Peyer's patch (tissue), 4 donors: ENCODE data around the gene ITGAV. TPM values are rescaled to one million over a fixed set of nuclear protein-coding genes. Genes with fewer than 3 reads are reported as not detected.

ENCODE experiments used
- DNase-seq, 3 donors: peaks; one replicate each; pipeline ENCODE4 v3.0.0-alpha.2; 2017 to 2019
- H3K27ac ChIP-seq, 4 donors: fragments of 200-600 bp; sonication (generic); one replicate each; pipeline ENCODE4 v1.5.1; 2016 to 2019
- H3K27me3 ChIP-seq, 2 donors: fragments of 200-600 bp; sonication (generic); one replicate each; pipeline ENCODE4 v1.5.1; 2019
- H3K36me3 ChIP-seq, 3 donors: fragments of 200-600 bp; sonication (generic); one replicate each; pipeline ENCODE4 v1.5.1; 2016 to 2019
- H3K4me1 ChIP-seq, 4 donors: fragments of 200-600 bp; sonication (generic); one replicate each; pipeline ENCODE4 v1.5.1; 2016 to 2019
- H3K4me3 ChIP-seq, 4 donors: fragments of 200-600 bp; sonication (generic); 1 replicate in 3 of 4; 2 replicates in 1 of 4; pipeline ENCODE4 v1.5.1; 2016 to 2019; ENCODE audit warnings: mild to moderate bottlenecking in 1 of 4
- H3K9me3 ChIP-seq, 4 donors: fragments of 200-600 bp; sonication (generic); one replicate each; pipeline ENCODE4 v1.5.1; 2016 to 2019; ENCODE audit warnings: mild to moderate bottlenecking in 1 of 4
- CTCF ChIP-seq, 6 experiments: fragments of 450-650 bp in 4 of 6; fragments of 200-600 bp in 2 of 6; sonication (generic) in 1 of 6; IDR thresholded peaks; one replicate each; pipeline ENCODE4 v1.5.1; 2017 to 2019; ENCODE audit warnings: antibody characterized with exemption in 6 of 6, mild to moderate bottlenecking in 3 of 6, moderate library complexity in 1 of 6
- POLR2A ChIP-seq, 2 donors: fragments of 450-650 bp; IDR thresholded peaks; one replicate each; pipeline ENCODE4 v1.5.1; 2017; ENCODE audit warnings: antibody characterized with exemption in 2 of 2, mild to moderate bottlenecking in 2 of 2, moderate library complexity in 2 of 2
- total RNA-seq, 4 donors: library from RNA; depleted of rRNA; stranded (reverse); fragments of >200 nt; gene quantifications; one replicate each; pipeline ENCODE4 v1.1.0, GENCODE V29; 2016

Gene ITGAV
- total RNA-seq, 4 donors from 2014 or later, result 28.1 to 35.9 (median 31.2) TPM

DNA sequence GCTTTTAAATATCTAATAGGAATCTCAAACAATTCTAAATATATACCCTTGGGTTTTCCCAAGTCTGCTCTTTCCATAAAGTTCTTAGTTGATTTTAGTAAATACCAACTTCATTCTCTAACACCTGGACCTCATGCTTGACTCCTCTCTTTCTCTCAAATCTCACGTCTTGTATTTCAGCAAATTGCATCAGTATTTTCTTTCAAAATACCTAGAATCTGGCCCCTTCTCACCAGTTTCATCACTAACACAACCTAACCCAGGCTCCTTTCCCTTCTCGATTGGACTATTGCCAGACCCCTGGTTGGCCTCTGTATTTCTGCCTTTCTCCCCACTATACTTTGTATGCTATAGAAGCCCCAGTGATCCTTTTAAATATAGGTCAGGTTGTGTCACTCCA is 81.0 kb downstream of the ITGAV start:
- TF ChIP-seq POLR2A (IDR thresholded peaks at IDR 0.05), result no peak
- TF ChIP-seq CTCF (IDR thresholded peaks at IDR 0.05), result no peak
- no peak for DNase-seq
- no peaks in the 10 kb centered on the region for H3K27me3 ChIP-seq
- no peaks in the 10 kb centered on the region for H3K4me1 ChIP-seq
- H3K36me3 ChIP-seq, result peaks cover 0 to 92% (median 0%) of the 10 kb centered on the region in 3 donors
- no peak overlapping the region for H3K27ac ChIP-seq
- H3K4me3 ChIP-seq, result no peak overlapping the region
- H3K9me3 ChIP-seq, result no peaks in the 10 kb centered on the region

DNA sequence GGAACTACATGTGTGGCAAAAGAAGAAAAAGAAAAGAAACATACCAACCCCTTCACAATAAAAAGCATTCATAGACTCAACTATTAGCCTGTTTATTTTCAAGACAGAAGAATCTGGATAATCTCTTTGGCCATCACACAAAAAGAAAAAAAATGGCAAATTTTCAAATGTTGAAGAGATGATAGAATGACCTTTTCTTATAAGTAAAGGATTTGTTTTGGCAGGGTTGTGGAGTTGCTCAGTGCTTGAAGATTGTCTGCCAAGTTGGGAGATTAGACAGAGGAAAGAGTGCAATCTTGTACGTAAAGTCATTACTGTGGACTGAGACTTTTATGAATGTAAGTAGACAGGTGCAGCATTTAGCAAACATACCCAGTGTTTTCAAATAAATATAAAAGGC is 85.5 kb downstream of the ITGAV start:
- peaks cover 0 to 82% (median 0%) of the 10 kb centered on the region in 3 donors for H3K36me3 ChIP-seq
- H3K4me3 ChIP-seq, result no peak overlapping the region
- H3K27ac ChIP-seq, result no peak overlapping the region
- no peaks in the 10 kb centered on the region for H3K4me1 ChIP-seq
- no peaks in the 10 kb centered on the region for H3K9me3 ChIP-seq
- no peak for DNase-seq
- H3K27me3 ChIP-seq, result no peaks in the 10 kb centered on the region
- TF ChIP-seq POLR2A (IDR thresholded peaks at IDR 0.05), result no peak
- TF ChIP-seq CTCF (IDR thresholded peaks at IDR 0.05), result no peak

DNA sequence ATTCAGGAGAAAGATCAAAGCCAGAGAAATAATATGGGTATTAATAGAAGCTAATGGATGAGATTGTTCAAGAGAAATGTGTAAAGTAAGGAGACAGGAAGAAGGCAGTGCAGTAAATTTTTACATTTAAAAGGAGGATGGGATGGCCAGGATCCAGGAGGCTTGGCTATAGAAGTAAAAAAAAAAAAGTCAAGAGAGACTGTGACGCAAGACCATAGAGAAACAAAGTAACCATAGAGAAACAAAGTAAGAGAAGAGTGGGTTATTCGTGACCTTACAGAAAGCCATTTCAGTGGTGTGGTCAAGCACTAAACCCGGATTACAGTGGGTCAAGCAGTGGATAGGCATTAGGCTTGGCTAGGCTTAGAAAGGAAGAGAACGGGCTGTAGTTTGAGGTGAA is 93.5 kb downstream of the ITGAV start:
- Histone ChIP-seq H3K27me3 (no peaks in the 10 kb centered on the region), H3K4me3 (no peak overlapping the region), H3K27ac (no peak overlapping the region), H3K9me3 (peaks cover 0 to 5% (median 0%) of the 10 kb centered on the region in 4 donors), H3K36me3 (peaks cover 0 to 7% (median 0%) of the 10 kb centered on the region in 3 donors), H3K4me1 (no peaks in the 10 kb centered on the region)
- TF ChIP-seq CTCF (IDR thresholded peaks at IDR 0.05) (no peak), POLR2A (IDR thresholded peaks at IDR 0.05) (no peak)
- DNase-seq, result no peak

DNA sequence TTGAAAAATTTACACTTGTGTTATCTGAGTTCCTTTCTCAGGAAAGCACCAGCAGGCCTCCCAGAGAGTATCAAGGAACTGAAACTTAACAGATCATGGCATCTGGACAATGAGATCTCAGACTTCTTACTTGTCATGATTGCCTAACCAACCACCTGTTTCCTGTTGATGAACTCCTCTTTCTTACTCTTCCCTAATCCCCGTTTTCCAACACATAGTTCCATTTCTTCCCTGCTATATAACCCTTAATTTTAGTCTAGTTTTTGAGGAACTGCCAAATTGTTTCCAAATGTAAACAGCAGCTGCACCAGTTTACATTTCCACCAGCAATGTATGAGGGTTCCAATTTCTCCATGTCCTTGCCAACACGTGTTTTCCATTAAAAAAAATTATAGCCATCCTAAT is 98.0 kb downstream of the ITGAV start:
- Histone ChIP-seq H3K9me3 (peaks cover 0 to 5% (median 0%) of the 10 kb centered on the region in 4 donors), H3K4me1 (no peaks in the 10 kb centered on the region), H3K4me3 (no peak overlapping the region), H3K27ac (no peak overlapping the region), H3K36me3 (no peaks in the 10 kb centered on the region), H3K27me3 (no peaks in the 10 kb centered on the region)
- no peak for TF ChIP-seq POLR2A (IDR thresholded peaks at IDR 0.05)
- DNase-seq, result no peak

DNA sequence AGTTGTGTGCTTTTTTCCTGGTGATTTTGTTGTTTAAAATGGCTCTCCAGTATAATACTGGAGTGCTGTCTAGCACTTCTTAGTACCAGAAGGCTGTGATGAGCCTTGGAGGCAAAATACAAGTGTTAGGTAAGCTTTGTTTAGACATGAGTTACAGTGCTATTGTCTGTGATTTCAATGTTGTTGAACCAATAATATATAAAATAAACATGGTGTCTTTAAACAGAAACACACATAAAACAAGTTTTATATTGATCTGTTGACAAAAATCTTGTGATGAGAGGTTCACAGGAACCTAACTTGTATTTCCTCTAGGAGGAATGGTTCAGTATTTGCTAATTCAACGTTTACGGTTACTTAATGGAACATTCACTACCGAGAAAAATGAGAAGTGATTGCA is 99.0 kb downstream of the ITGAV start:
- Histone ChIP-seq H3K27me3 (no peaks in the 10 kb centered on the region), H3K27ac (no peak overlapping the region), H3K9me3 (peaks cover 0 to 5% (median 0%) of the 10 kb centered on the region in 4 donors), H3K36me3 (no peaks in the 10 kb centered on the region), H3K4me1 (peaks cover 0 to 4% (median 1%) of the 10 kb centered on the region in 4 donors), H3K4me3 (no peak overlapping the region)
- no peak for DNase-seq
- TF ChIP-seq CTCF (IDR thresholded peaks at IDR 0.05) (no peak), POLR2A (IDR thresholded peaks at IDR 0.05) (no peak)

DNA sequence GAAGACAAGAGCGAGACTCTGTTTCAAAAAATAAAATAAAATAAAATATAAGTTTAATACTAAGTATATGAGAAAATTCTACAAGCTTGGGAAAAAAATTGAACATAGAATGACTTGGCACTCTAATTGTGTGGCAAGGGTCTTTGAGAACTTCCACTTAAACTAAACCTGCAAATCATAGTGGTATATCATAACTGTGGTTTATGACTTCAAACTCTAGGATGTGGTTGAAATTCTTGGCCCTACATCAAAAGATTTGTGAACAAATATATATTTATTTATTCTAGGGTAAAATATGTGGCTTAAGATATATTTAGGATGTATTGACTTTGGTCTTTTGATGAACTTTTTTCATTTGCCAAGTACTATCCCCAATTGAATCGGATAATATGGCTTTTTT is 100.9 kb downstream of the ITGAV start:
- TF ChIP-seq POLR2A (IDR thresholded peaks at IDR 0.05) (no peak), CTCF (IDR thresholded peaks at IDR 0.05) (no peak)
- no peak for DNase-seq
- H3K27ac ChIP-seq, result no peak overlapping the region
- H3K9me3 ChIP-seq, result peaks cover 0 to 5% (median 0%) of the 10 kb centered on the region in 4 donors
- no peaks in the 10 kb centered on the region for H3K36me3 ChIP-seq
- H3K27me3 ChIP-seq, result no peaks in the 10 kb centered on the region
- no peak overlapping the region for H3K4me3 ChIP-seq
- H3K4me1 ChIP-seq, result peaks cover 0 to 7% (median 2%) of the 10 kb centered on the region in 4 donors
